Muscle of leg (tissue), 16 donors: ENCODE results near the gene EMILIN2. TPM values are rescaled to one million over a fixed set of nuclear protein-coding genes. Genes with fewer than 3 reads are reported as not detected.
"Not testable (repeated sequence)": the region's sequence is repeated elsewhere in the genome, so short reads cannot be mapped to it uniquely, and the experiment has no call there.

Experiments
- DNase-seq: peaks from one replicate; pipeline ENCODE4 v3.0.0; 2013
- H3K27ac ChIP-seq: one replicate; pipeline ENCODE4 v1.5.1; 2013; ENCODE audit warnings: mild to moderate bottlenecking, low read length, control low read depth
- H3K27me3 ChIP-seq: one replicate; pipeline ENCODE4 v1.6.1; 2013; ENCODE audit warnings: low read length; ENCODE audit not compliant: control insufficient read depth, insufficient read depth
- H3K36me3 ChIP-seq: one replicate; pipeline ENCODE4 v1.6.1; 2013; ENCODE audit warnings: low read length; ENCODE audit not compliant: control insufficient read depth, insufficient read depth
- H3K4me1 ChIP-seq: one replicate; pipeline ENCODE4 v1.6.1; 2013; ENCODE audit warnings: low read length; ENCODE audit not compliant: control insufficient read depth, insufficient read depth
- H3K4me3 ChIP-seq: one replicate; pipeline ENCODE4 v1.5.1; 2013; ENCODE audit warnings: low read length, control low read depth
- H3K9me3 ChIP-seq: replicated peaks from 2 replicates; pipeline ENCODE4 v1.6.1; 2013; ENCODE audit warnings: low read depth, low read length; ENCODE audit not compliant: control insufficient read depth
- WGBS: methylation state at CpG from one replicate; pipeline ENCODE4 v1.1.5; 2013; ENCODE audit warnings: missing lambda C conversion rate; ENCODE audit not compliant: insufficient coverage; 5-methylcytosine and 5-hydroxymethylcytosine counted together
- long read RNA-seq, 11 donors: transcript quantifications; one replicate each; lab custom pipeline, GENCODE V29; 2026
- polyA plus RNA-seq, 8 donors: library from polyadenylated mRNA; unstranded; fragments of 120-200 nt; gene quantifications; one replicate each; pipeline versions ENCODE4 v1.2.1 to v1.2.3, GENCODE V29; 2013; ENCODE audit warnings: inconsistent platforms in 1 of 8, low replicate concordance in 1 of 8; ENCODE audit not compliant: insufficient read length in 8 of 8, insufficient read depth in 1 of 8
- total RNA-seq: library from RNA; stranded (reverse); fragments of 120-200 nt; gene quantifications from one replicate; pipeline ENCODE4 v1.2.4, GENCODE V29; 2013

The EMILIN2 gene
- 23.0 TPM for total RNA-seq
- 10 to 100 TPM; 23.1 to 46.7 (median 30.2) TPM for polyA plus RNA-seq
- long read RNA-seq, donor 1, full-length matches to known transcripts: 3 of 3 reads
- long read RNA-seq, donor 1, partial matches to known transcripts: 0 of 3 reads
- long read RNA-seq, donor 1, other reads (novel, unspliced or antisense): 0 of 3 reads
- long read RNA-seq, donor 2: 0 reads
- long read RNA-seq, donor 3, full-length matches to known transcripts: 6 of 13 reads
- long read RNA-seq, donor 3, partial matches to known transcripts: 7 of 13 reads
- long read RNA-seq, donor 3, other reads (novel, unspliced or antisense): 0 of 13 reads
- long read RNA-seq, donor 4, partial matches to known transcripts: 14 of 15 reads
- long read RNA-seq, donor 4, other reads (novel, unspliced or antisense): 0 of 15 reads
- long read RNA-seq, donor 5, full-length matches to known transcripts: 12 of 594 reads
- long read RNA-seq, donor 5, partial matches to known transcripts: 569 of 594 reads
- long read RNA-seq, donor 5, other reads (novel, unspliced or antisense): 13 of 594 reads
- long read RNA-seq, donor 6, full-length matches to known transcripts: 7 of 28 reads
- long read RNA-seq, donor 6, partial matches to known transcripts: 21 of 28 reads
- long read RNA-seq, donor 6, other reads (novel, unspliced or antisense): 0 of 28 reads
- long read RNA-seq, donor 7, full-length matches to known transcripts: 6 of 47 reads
- long read RNA-seq, donor 7, partial matches to known transcripts: 41 of 47 reads
- long read RNA-seq, donor 7, other reads (novel, unspliced or antisense): 0 of 47 reads
- long read RNA-seq, donor 8, partial matches to known transcripts: 16 of 16 reads
- long read RNA-seq, donor 8, other reads (novel, unspliced or antisense): 0 of 16 reads
- long read RNA-seq, donor 9, full-length matches to known transcripts: 1 of 1 reads
- long read RNA-seq, donor 9, partial matches to known transcripts: 0 of 1 reads
- long read RNA-seq, donor 9, other reads (novel, unspliced or antisense): 0 of 1 reads
- long read RNA-seq, donor 10, full-length matches to known transcripts: 3 of 38 reads
- long read RNA-seq, donor 10, partial matches to known transcripts: 35 of 38 reads
- long read RNA-seq, donor 10, other reads (novel, unspliced or antisense): 0 of 38 reads
- long read RNA-seq, donor 11, full-length matches to known transcripts: 6 of 12 reads
- long read RNA-seq, donor 11, partial matches to known transcripts: 6 of 12 reads
- long read RNA-seq, donor 11, other reads (novel, unspliced or antisense): 0 of 12 reads

DNA sequence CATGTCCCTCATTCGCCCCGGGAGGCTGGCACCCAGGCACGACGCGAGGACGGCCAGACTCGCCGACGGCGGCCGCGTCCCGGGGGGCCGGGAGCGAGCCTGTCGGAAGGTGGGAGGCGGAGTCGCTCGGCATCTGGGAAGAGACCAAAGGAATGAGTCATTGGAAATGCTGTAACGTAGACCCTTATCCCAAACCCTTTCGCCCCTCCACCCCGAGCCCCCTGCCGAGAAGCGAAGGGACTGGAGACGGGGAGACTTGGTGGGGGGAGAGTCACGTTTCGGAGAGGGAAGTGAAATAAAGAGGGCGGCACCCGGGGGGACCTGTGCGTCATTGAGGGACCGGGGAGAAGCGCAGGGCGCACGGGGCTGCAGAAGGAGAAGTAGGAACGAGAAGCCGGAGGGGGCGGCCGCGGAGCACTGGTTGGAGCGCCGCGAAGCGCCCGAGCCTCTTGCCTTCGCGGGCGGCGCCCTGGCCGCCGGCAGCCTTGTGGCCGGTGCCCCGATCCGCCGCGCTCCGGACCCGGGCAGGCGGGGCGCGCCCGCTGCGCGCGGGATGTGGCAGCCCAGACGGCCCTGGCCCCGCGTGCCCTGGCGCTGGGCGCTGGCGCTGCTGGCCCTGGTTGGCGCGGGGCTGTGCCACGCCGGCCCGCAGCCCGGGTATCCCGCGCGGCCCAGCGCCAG, at the start of gene EMILIN2:
Gene EMILIN2, plus strand, starts transcription at position 371 of the 681 bp plus-strand sequence. Its CDS starts 183 bp downstream, at position 554.
- peak within 1 kb of the TSS; percentile 89 for H3K27ac ChIP-seq
- WGBS: under 1% methylated on average over 66 of the region's 80 CpGs
- peak within 1 kb of the TSS; percentile 63 for H3K4me3 ChIP-seq
- H3K4me1 ChIP-seq: peaks cover 23% of the 10 kb centered on the region
- DNase-seq: peak; percentile 91
- H3K27me3 ChIP-seq: peaks cover 45% of the 10 kb centered on the region
- H3K36me3 ChIP-seq: no peaks in the 10 kb centered on the region
- no peaks in the 10 kb centered on the region for H3K9me3 ChIP-seq

DNA sequence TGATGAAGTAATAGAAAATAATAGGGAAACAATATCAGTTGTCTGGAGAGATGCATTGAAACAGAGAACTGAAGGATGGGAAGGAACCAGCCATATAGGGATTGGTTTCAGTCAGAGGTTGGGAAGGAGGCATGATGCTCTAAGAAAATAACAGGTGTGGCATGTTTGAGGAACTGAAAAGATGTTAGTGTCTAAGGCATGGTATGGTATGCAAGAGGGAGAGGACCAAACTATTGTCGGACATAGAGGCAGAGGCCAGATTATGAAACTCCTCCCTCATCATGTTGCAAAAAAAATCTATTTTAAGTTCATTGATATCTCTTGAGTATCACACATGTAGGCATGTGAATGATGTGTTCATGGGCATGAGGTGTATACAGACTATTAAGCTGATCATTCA, 48.9 kb upstream of the EMILIN2 start:
- Histone ChIP-seq H3K9me3 (no peaks in the 10 kb centered on the region), H3K36me3 (peaks cover 26% of the 10 kb centered on the region), H3K27ac (no peak overlapping the region), H3K4me1 (no peaks in the 10 kb centered on the region), H3K4me3 (no peak overlapping the region), H3K27me3 (no peaks in the 10 kb centered on the region)
- no peak for DNase-seq
- WGBS: no CpG with 5 or more reads among the region's 1 CpG

- Histone ChIP-seq H3K27me3 (no peaks in the 10 kb centered on the region), H3K4me1 (no peaks in the 10 kb centered on the region), H3K9me3 (no peaks in the 10 kb centered on the region), H3K27ac (no peak overlapping the region), H3K36me3 (peaks cover 21% of the 10 kb centered on the region), H3K4me3 (no peak overlapping the region)
- WGBS: no CpG with 5 or more reads among the region's 2 CpGs
- DNase-seq: no peak
Measured at GRCh38 chr18:2799369-2799768, 47.4 kb upstream of the EMILIN2 start.

DNA sequence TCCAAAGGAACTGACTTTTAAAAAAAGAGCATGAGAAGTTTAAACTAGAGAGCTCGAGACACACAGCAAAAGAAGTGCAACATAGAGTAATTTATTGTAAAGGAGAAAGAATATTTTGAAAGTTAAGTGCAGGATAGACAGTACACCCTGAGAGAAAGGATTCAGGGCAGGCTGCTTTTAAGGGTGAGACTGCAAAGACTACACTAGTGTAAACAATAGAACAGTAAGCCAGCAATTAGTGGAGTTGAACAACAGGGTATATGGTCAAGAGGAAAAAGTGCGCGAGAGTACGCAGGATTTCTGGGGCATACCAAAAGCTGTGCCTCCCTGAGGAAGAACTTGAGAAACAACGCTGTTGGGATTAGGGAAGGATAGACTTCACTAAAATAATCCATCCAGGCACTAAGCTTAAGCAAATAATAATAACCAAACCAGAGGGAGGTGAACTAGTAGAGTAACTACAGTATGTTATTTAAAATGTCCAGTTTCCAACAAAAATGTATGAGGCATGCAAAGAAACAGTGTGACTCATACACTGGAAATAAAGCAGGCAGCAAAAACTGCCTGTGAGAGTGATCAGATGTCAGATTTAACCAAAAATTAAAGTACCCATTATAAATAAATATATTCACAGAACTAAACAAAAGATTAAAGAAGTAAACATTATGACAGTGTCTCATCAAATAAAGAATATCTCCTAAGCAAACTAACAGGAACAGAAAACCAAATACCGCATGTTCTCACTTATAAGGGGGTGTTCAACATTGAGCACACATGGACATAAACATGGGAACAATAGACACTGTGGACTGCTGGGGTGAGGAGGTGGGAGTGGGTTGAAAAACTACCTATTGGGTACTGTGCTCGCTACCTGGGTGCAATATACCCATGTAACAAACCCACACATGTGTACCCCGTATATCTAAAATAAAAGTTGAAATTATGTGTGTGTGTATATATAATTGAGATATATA, 40.5 kb upstream of the EMILIN2 start:
- H3K27me3 ChIP-seq: no peaks in the 10 kb centered on the region
- H3K9me3 ChIP-seq: peaks cover 5% of the 10 kb centered on the region
- no peaks in the 10 kb centered on the region for H3K4me1 ChIP-seq
- no peak overlapping the region for H3K27ac ChIP-seq
- peak; percentile 10 for DNase-seq
- peaks cover 4% of the 10 kb centered on the region for H3K36me3 ChIP-seq
- H3K4me3 ChIP-seq: no peak overlapping the region
- 89% methylated on average over 3 of the region's 8 CpGs for WGBS

DNA sequence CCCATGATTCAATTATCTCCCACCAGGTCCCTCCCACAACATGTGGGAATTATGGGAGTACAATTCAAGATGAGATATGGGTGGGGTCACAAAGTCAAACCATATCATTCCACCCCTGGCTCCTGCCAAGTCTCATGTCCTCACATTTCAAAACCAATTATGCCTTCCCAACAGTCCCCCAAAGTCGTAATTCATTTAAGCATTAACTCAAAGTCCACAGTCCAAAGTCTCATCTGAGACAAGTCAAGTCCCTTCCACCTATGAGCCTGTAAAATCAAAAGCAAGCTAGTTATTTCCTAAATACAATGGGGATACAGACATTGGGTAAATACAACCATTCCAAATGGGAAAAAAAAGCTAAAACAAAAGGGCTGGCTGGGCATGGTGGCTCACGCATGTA, 38.2 kb upstream of the EMILIN2 start:
- WGBS: no CpG with 5 or more reads among the region's 2 CpGs
- not testable (repeated sequence) for H3K27ac ChIP-seq, H3K27me3 ChIP-seq, H3K36me3 ChIP-seq, H3K4me3 ChIP-seq, H3K9me3 ChIP-seq, DNase-seq, H3K4me1 ChIP-seq

DNA sequence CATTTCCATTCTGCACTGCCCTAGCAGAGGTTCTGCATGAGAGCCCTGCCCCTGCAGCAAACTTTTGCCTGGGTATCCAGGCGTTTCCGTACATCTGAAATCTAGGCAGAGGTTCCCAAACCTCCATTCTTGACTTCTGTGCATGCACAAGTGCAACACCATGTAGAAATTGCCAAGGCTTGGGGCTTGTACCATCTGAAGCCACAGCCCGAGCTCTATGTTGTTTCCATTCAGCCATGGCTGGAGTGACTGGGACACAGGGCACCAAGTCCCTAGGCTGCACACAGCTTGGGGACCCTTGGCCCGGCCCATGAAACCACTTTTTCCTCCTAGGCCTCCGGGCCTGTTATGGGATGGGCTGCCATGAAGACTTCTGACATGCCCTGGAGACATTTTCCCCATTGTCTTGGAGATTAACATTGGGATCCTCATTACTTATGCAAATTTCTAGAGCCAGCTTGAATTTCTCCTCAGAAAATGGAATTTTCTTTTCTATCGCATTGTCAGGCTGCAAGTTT, 37.1 kb upstream of the EMILIN2 start:
- H3K36me3 ChIP-seq, H3K27ac ChIP-seq, H3K9me3 ChIP-seq, H3K4me3 ChIP-seq, H3K27me3 ChIP-seq, DNase-seq, H3K4me1 ChIP-seq: not testable (repeated sequence)
- WGBS: 85% methylated on average over 6 of the region's 6 CpGs

DNA sequence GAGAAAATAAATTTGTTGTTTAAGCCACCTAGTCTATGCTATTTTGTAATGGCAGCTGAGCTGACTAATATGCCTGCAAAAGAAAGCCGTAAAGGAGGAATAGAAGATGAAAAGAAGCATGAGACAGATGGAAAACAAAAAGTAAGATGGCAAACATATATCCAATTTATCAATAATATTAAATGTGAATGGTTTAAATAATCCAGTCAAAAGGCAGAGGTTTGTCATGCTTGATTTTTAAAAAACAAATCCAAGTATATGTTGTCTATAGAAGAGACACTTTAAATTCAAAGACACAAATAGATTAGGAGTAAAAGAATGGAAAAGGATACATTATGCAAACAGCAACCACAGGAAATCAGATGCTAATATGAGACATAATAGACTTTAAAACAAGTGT, 35.4 kb upstream of the EMILIN2 start:
- H3K27ac ChIP-seq: no peak overlapping the region
- DNase-seq: no peak
- no peaks in the 10 kb centered on the region for H3K36me3 ChIP-seq
- no CpG with 5 or more reads among the region's 1 CpG for WGBS
- no peak overlapping the region for H3K4me3 ChIP-seq
- H3K4me1 ChIP-seq: no peaks in the 10 kb centered on the region
- H3K9me3 ChIP-seq: peaks cover 8% of the 10 kb centered on the region
- H3K27me3 ChIP-seq: no peaks in the 10 kb centered on the region

- Histone ChIP-seq H3K4me1 (no peaks in the 10 kb centered on the region), H3K27ac (no peak overlapping the region)
- no CpG with 5 or more reads among the region's 2 CpGs for WGBS
Measured at GRCh38 chr18:2814928-2815327, 31.9 kb upstream of the EMILIN2 start.

More at GRCh38 chr18:2814928-2815327, 31.9 kb upstream of the EMILIN2 start:
- Histone ChIP-seq H3K27me3 (no peaks in the 10 kb centered on the region), H3K4me3 (no peak overlapping the region), H3K36me3 (no peaks in the 10 kb centered on the region), H3K9me3 (peaks cover 6% of the 10 kb centered on the region)
- no peak for DNase-seq
